GM18520 (cell line): ENCODE measurements around the gene PAK5.

Source experiments
- ATAC-seq: cut with Tn5 transposase; IDR thresholded peaks from one replicate; pipeline ENCODE4 v1.9.1; 2021; ENCODE audit not compliant: unreplicated experiment

PAK5 gene

GRCh38 chr20:9581509-9581908 is 257.4 kb downstream of the PAK5 start:
- no peak for ATAC-seq

DNA sequence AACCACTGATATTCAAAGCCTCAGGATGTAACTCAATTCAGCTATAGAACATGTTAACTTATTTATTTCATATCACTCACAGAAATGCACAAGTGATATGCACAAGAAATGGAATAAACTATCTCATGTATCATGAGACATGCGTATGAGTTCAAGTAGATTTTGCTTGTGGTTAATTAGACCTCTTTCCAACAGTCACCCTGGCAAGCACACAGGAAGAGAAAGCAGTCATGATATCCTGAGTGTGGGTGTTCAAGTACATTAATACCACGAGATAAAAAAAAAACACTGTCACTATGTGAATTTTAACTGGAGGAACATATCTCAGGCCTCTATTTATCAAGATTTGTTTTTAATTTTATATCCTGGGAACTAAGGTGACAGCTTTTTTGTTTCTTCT is 260.3 kb downstream of the PAK5 start:
- no peak for ATAC-seq

DNA sequence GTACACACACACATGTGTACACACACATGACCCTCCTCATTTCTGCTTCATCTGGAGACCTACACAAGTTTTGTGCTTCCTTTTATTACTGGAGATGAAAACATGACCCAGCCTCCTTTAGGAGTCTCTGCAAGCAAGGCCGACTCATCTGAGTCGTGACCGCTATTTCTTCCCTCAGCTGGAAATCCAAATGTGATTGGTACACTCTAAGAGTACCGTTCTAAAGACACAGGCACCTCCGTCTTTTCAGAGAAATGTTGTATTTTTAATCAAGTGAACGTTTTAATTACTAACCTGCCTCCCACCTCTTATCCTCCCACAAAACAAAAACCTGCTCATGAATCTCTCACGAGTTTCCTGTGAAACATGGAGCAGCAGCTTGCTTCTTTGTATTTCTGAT is 261.5 kb downstream of the PAK5 start:
- no peak for ATAC-seq

- ATAC-seq, result no peak
Measured at GRCh38 chr20:9576695-9577094, 262.2 kb downstream of the PAK5 start.

DNA sequence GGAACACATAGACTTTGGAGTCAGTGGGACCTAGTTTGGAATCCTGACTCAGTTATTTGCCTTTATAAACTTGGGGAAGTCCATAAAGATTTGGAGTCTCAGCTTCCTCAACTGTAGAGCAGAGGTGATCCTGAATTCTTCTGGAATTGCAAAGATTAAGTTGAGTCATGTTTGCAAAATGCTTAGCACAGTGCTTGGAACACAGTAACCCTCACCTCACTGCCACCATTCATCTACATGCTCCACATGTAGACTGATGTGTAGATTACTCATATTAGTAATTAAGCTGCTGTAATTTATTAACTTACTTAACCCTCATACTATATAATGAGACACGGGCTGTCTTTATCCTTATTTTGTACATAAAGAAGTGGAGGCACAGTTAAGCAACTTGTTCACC is 263.0 kb downstream of the PAK5 start:
- no peak for ATAC-seq

- no peak for ATAC-seq
Measured at GRCh38 chr20:9574776-9575175, 264.1 kb downstream of the PAK5 start.

DNA sequence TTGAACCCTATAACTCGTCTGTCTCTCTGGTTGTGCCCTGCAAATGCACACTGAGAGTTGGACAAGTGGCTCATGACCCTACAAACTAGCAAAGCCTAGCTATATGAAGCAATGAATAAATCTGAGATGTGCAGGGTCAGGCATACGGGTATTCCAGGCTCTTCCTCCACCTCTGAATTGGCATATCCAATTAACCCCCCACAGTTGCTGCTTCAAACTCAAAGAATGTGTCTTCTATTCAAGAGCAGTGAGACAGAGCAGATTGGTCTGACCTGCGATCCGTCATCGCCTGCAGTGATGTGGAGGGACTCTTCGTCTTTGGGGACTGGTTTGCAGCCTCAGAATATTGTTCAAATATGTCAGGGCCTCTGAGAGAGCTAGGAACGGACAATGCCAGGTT is 264.7 kb downstream of the PAK5 start:
- ATAC-seq, result no peak

DNA sequence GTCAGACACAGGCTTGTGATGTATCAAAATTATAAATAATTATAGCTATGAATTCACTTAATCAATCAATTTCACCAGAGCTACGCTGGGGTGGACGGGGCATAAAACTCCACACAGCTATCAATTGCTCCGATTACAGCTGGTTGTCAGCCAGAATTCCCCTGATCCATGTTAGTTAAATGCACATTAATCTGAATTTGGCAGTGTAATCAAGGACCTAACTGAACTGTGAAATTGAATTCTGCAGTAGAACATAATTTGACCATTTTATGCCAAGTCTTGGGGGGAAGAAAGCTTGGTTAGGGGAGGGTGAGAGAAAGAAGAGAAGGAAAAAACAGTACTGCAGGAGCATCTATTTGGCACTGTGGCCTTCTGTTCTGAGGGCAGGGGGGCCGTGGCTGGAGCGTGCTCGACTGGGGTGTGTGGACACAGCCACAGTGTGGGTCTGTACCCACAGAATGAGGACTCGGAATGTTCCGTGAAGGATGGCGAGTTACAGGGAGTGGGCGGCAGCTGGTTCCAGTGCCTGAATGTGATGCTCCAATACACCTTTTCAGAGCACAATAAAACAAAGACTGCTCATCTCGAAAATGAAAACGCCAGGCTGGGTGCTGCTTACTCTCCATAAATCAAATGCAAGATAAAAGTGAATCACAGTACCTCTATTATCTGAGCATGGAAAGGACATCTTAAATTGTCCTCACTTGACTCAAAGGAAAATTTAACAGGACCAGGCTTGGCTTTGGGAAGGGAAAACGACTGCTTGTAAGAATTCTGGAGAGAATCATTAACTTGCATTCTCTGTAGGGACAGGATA is 265.3 kb downstream of the PAK5 start:
- no peak for ATAC-seq

DNA sequence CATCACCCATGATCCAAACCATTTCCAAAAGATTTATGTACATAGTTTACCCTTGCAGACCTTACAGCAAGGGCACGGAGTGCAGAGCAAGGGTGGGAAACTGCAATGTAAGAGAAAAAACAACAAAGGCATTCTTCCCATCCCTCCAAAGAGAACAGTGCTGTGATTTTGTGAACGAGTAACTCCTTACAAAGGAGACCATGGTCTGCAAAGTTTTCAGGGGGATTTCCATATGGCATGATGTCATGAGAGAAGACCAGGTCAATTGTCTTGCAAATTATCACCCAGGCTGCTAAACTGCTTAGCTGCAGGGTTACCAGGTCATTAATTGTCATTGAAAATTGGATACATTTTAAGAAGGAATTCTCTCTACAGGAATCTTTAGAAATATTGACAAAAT is 266.2 kb downstream of the PAK5 start:
- ATAC-seq, result no peak

DNA sequence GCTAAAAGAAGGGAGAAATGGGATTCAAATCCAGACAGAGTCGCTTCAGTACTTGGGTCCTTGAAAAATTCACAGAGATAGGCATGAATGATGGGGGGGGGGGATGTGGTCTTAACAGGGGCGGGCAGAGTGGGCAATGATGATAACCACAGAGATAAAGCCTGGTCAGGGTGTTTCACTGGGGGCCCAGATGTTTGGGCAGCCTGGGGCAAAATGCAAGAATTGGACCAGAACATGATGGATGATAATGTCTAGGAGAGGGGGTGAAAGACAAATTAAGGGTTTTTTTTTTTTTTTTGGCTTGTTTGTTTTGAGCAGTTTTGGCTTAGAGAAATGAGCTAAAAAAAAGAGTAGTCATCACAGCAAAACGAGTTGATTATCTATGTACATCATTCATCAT is 267.1 kb downstream of the PAK5 start:
- ATAC-seq, result no peak

DNA sequence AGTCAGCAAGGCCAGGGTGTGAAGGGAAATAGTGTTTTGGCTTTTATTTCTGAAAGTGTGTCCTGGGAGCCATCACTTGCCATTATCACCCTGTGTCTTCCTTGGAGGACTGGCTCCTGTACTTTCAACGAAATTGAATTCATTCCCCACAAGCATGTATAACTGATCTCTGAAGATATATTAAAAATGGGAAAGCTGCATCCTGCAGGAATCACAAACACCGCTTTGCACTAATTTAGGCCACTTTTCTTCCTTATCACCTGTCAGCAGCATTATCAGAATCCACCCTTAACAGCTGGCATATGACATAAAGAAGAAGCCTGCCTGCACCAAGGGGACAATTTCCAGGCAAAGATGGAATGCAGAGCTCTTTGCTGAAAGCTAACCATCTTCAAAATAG is 268.3 kb downstream of the PAK5 start:
- no peak for ATAC-seq

- no peak for ATAC-seq
Measured at GRCh38 chr20:9566977-9567376, 271.9 kb downstream of the PAK5 start.

GRCh38 chr20:9565910-9566550 is 272.8 kb downstream of the PAK5 start:
- ATAC-seq, result no peak

GRCh38 chr20:9557411-9557810 is 281.5 kb downstream of the PAK5 start:
- no peak for ATAC-seq

- ATAC-seq, result no peak
Measured at GRCh38 chr20:9555781-9556180, 283.1 kb downstream of the PAK5 start.

DNA sequence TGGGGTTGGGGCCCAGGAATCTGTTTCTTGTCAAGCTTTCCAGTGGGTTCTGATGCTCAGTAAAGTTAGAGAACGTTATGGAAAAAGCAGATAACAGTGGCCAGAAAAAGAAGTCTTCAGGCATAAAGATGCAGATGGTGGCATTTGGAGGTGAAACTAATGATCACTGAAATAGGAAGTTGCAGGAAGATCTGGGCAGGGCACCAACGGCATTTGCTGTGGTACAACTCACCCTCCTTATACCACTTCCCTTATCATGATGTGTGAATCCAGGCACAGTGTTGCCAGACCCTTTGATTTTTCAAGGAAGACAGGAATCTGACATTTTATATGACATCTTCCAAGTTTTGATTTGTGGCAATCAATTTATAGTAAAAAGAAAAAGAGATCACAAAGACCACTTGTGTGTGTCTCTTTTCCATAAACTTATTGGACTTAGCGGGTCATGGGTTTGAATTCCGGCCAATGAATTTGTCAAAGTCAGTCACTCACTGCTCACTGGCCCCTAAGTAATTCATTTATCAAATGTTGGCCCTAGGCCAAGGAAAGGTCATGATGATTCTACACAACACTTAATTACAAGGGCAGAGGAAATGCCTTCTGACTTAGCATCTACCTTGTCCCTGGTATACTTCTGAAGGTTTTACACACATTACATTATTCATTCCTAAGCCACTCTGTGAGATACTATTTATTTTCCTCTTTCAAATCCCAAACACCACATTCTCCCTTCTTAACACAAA is 286.9 kb downstream of the PAK5 start:
- ATAC-seq, result no peak

- no peak for ATAC-seq
Measured at GRCh38 chr20:9550871-9551270, 288.0 kb downstream of the PAK5 start.

- no peak for ATAC-seq
Measured at GRCh38 chr20:9550283-9550682, 288.6 kb downstream of the PAK5 start.

GRCh38 chr20:9543214-9543613 is 295.7 kb downstream of the PAK5 start:
- no peak for ATAC-seq

DNA sequence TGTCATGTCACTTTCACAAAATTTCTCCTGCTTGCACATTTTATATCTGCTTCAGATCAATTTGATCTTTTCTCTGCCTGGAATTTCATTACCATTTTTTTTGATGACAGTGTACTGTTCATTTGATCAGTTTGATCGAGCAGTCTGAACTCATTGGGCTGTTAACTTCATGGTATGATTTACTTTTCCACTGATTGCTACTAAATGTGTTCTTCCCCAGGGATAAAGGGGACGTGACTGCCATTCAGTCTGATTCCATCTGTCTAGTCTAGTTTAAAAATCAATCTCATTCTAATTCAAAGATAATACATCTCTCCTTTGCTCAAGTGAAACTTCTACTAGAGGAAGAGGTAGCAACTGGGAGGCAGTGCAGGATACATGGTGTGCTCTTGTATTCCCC is 303.4 kb downstream of the PAK5 start:
- ATAC-seq, result no peak

GRCh38 chr20:9534025-9534424 is 304.9 kb downstream of the PAK5 start:
- no peak for ATAC-seq
